ENCODE measurements around the gene PRPF38A. TPM values are rescaled to one million over a fixed set of nuclear protein-coding genes. Genes with fewer than 3 reads are reported as not detected.

Gene PRPF38A
- total RNA-seq, 4 donors from 2014 or later = 10.6 to 20.4 (median 14.3) TPM

DNA sequence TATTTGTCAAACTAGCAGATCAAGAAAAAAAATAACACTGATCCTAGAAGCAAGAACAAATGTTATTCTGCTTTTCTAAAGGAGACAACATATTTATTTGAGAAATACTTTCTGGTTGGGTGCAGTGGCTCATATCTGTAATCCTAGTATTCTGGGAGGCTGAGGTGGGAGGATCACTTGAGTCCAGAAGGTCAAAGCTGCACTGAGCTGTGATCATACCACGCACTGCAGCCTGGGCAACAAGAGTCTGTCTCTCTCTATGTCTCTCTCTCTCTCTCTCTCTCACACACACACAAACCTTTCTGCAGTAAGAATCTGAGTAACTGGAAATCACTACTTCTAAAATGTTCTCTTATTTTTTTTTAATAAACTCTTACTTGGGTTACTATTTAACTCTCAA, 31.2 kb downstream of the PRPF38A start:
- Histone ChIP-seq H3K27me3 (no peaks in the 10 kb centered on the region), H3K4me3 (no peak overlapping the region), H3K4me1 (no peaks in the 10 kb centered on the region), H3K27ac (no peak overlapping the region), H3K9me3 (no peaks in the 10 kb centered on the region), H3K36me3 (peaks cover 68% of the 10 kb centered on the region)
- no peak for TF ChIP-seq POLR2A (IDR thresholded peaks at IDR 0.05)
- TF ChIP-seq, protein P1, sequence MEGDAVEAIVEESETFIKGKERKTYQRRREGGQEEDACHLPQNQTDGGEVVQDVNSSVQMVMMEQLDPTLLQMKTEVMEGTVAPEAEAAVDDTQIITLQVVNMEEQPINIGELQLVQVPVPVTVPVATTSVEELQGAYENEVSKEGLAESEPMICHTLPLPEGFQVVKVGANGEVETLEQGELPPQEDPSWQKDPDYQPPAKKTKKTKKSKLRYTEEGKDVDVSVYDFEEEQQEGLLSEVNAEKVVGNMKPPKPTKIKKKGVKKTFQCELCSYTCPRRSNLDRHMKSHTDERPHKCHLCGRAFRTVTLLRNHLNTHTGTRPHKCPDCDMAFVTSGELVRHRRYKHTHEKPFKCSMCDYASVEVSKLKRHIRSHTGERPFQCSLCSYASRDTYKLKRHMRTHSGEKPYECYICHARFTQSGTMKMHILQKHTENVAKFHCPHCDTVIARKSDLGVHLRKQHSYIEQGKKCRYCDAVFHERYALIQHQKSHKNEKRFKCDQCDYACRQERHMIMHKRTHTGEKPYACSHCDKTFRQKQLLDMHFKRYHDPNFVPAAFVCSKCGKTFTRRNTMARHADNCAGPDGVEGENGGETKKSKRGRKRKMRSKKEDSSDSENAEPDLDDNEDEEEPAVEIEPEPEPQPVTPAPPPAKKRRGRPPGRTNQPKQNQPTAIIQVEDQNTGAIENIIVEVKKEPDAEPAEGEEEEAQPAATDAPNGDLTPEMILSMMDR (IDR thresholded peaks at IDR 0.05) = no peak
- no peak for TF ChIP-seq EP300 (IDR thresholded peaks at IDR 0.05)
- no peak for TF ChIP-seq POLR2AphosphoS5 (IDR thresholded peaks at IDR 0.05)
- DNase-seq (ENCODE audit: low spot score in 2 of 2) = no peak
- WGBS = 95% methylated on average over 1 of the region's 1 CpG

DNA sequence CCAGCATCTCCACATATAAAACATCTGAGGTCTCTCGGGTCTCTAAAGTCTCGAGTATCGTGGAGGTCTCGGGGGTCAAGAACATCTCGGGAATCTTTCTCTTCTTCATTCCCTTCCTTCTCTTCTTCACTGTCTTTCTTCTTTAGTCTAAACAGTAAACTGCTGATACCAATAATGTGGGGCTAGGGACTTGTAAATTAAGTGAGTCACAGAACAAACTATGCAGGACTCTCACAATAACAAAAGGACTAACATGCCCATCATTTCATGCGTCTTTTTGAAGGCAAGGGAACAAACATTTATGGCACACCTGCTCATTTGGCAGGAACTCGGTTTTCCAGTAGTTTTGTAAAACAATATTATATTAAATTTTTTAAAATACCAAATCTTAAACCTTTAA, 32.4 kb downstream of the PRPF38A start:
- Histone ChIP-seq H3K27ac (no peak overlapping the region), H3K4me1 (no peaks in the 10 kb centered on the region), H3K27me3 (no peaks in the 10 kb centered on the region), H3K9me3 (no peaks in the 10 kb centered on the region), H3K36me3 (peaks cover 68% of the 10 kb centered on the region), H3K4me3 (no peak overlapping the region)
- WGBS = 92% methylated on average over 7 of the region's 7 CpGs
- TF ChIP-seq POLR2A (IDR thresholded peaks at IDR 0.05) (no peak), EP300 (IDR thresholded peaks at IDR 0.05) (no peak), POLR2AphosphoS5 (IDR thresholded peaks at IDR 0.05) (no peak)
- TF ChIP-seq, protein P1 (IDR thresholded peaks at IDR 0.05) = no peak
- DNase-seq (ENCODE audit: low spot score in 2 of 2) = no peak

DNA sequence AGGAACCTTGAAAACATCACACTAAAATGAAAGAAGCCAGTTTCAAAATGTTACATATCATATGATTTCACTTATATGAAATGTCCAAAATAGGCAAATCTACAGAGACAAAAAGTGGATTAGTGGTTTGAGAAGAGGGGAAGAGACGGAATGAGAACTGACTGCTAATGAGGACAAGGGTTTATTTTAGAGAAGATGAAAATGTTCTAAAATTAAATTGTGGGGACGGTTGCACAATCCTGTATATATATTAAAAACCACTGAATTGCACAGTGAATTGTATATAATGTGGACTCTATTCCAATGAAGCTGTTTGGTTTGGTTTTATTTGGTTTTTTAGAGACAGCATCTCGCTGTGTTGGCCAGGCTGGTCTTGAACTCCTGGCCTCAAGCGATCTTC, 35.6 kb downstream of the PRPF38A start:
- no peaks in the 10 kb centered on the region for H3K27me3 ChIP-seq
- no peak overlapping the region for H3K4me3 ChIP-seq
- 93% methylated on average over 4 of the region's 4 CpGs for WGBS
- no peak for DNase-seq (ENCODE audit: low spot score in 2 of 2)
- H3K36me3 ChIP-seq = peaks cover 68% of the 10 kb centered on the region
- H3K9me3 ChIP-seq = no peaks in the 10 kb centered on the region
- TF ChIP-seq, protein P1 (IDR thresholded peaks at IDR 0.05) = no peak
- H3K4me1 ChIP-seq = no peaks in the 10 kb centered on the region
- no peak overlapping the region for H3K27ac ChIP-seq

DNA sequence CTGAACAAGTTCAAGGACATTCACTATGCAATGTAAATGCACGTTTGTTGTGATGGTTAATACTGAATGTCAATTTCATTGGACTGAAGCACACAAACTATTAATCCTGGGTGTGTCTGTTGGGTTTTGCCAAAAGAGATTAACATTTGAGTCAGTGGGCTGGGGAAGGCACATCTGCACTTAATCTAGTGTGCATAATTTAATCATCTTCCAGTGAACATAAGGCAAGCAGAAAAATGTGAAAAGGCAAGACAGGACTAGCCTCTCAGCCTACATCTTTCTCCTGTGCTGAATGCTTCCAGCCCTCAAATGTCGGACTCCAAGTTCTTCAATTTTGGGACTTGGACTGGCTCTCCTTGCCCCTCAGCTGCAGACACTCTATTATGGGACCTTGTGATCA, 40.1 kb downstream of the PRPF38A start:
- Histone ChIP-seq H3K27me3 (no peaks in the 10 kb centered on the region), H3K36me3 (peaks cover 55% of the 10 kb centered on the region), H3K27ac (no peak overlapping the region), H3K4me1 (no peaks in the 10 kb centered on the region), H3K9me3 (no peaks in the 10 kb centered on the region), H3K4me3 (no peak overlapping the region)
- TF ChIP-seq POLR2A (IDR thresholded peaks at IDR 0.05) (no peak), POLR2AphosphoS5 (IDR thresholded peaks at IDR 0.05) (no peak), EP300 (IDR thresholded peaks at IDR 0.05) (no peak)
- TF ChIP-seq, protein P1 (IDR thresholded peaks at IDR 0.05) = no peak
- 51% methylated on average over 2 of the region's 2 CpGs for WGBS
- no peak for DNase-seq (ENCODE audit: low spot score in 2 of 2)

DNA sequence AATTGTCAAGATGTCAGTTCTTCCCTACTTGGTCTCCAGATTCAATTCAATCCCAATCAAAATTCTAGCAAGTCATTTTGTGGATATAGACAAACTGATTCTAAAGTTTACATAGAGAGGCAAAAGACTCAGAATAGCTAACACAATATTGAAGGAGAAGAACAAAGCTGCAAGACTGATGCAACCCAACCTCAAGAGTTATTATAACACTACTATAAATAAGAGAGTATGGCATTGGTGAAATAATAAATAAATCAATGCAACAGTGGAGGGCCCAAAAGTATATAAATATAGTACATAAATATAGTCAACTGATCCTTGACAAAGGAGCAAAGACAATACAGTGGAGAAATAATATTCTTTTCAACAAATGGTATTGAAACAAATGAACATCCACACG, 49.7 kb downstream of the PRPF38A start:
- DNase-seq (ENCODE audit: low spot score in 2 of 2) = no peak
- Histone ChIP-seq H3K27me3 (no peaks in the 10 kb centered on the region), H3K9me3 (no peaks in the 10 kb centered on the region), H3K27ac (no peak overlapping the region), H3K4me3 (no peak overlapping the region), H3K36me3 (peaks cover 9% of the 10 kb centered on the region), H3K4me1 (no peaks in the 10 kb centered on the region)
- TF ChIP-seq EP300 (IDR thresholded peaks at IDR 0.05) = no peak
- TF ChIP-seq, protein P1 (IDR thresholded peaks at IDR 0.05) = no peak
- no peak for TF ChIP-seq POLR2A (IDR thresholded peaks at IDR 0.05)
- no peak for TF ChIP-seq POLR2AphosphoS5 (IDR thresholded peaks at IDR 0.05)
- 97% methylated on average over 1 of the region's 1 CpG for WGBS

All from suprapubic skin (tissue), 4 donors.